K562 (cell line): ENCODE results near the gene LRRK1. TPM values are rescaled to one million over a fixed set of nuclear protein-coding genes. Genes with fewer than 3 reads are reported as not detected.

ENCODE experiments used
- CHD7 ChIP-seq: fragments of 200-600 bp; sonication (generic); IDR thresholded peaks from one replicate; pipeline ENCODE4 v1.6.1; 2012; ENCODE audit warnings: mild to moderate bottlenecking, low read depth, low read length, inconsistent platforms
- FOXJ2 ChIP-seq: fragments of 200-800 bp; sonication (Bioruptor generic); IDR thresholded peaks from 2 replicates; pipeline ENCODE4 v1.6.1; 2016; ENCODE audit warnings: missing genetic modification characterization, missing compliant biosample characterization
- polyA plus RNA-seq, 8 experiments: library from polyadenylated mRNA; depleted of rRNA in 4 of 8; stranded (reverse) in 5 of 8; unstranded in 3 of 8; fragments of >200 nt; fragmentation: Nextera tagmentation in 2 of 8; fragmentation: Illumina TruSeq in 1 of 8; extraction: Ambion mirVana in 2 of 8; extraction: Trizol in 1 of 8; gene quantifications; 2 replicates each; pipeline versions ENCODE4 v1.2.1 to v1.2.3, GENCODE V29; 2011 to 2014; ENCODE audit warnings: inconsistent platforms in 1 of 8, missing spikeins in 1 of 8
- total RNA-seq, 7 experiments: library from RNA; depleted of rRNA in 6 of 7; stranded (reverse); fragments of >200 nt in 6 of 7; fragmentation: Illumina TruSeq in 2 of 7; extraction: Trizol in 2 of 7; gene quantifications; 2 replicates each; pipeline versions ENCODE4 v1.2.1 to v1.2.3, GENCODE V29; 2011 to 2021; ENCODE audit warnings: low replicate concordance in 1 of 7

Gene LRRK1
- total and polyA plus RNA-seq, 9 of the 15 experiments (the other 6 are each of a cell fraction or from before 2014, with no cell fraction given), result 0.01 to 1.5 (median 0.11) TPM

- TF ChIP-seq CHD7 (no peak), FOXJ2 (tag) (no peak)
- TF ChIP-seq, all 486 proteins: peak for 0
Observed at GRCh38 chr15:101070024-101070423, 150.9 kb downstream of the LRRK1 start (continued).
